Embryonic facial prominence (tissue), 1 donor: ENCODE data around the gene CYP2D6.
"Not testable (repeated sequence)": the region's sequence is repeated elsewhere in the genome, so short reads cannot be mapped to it uniquely, and the experiment has no call there.

ENCODE experiments used
- DNase-seq: peaks from one replicate; pipeline ENCODE4 v3.0.0-alpha.2; 2016; ENCODE audit errors: extremely low spot score

The CYP2D6 gene

DNA sequence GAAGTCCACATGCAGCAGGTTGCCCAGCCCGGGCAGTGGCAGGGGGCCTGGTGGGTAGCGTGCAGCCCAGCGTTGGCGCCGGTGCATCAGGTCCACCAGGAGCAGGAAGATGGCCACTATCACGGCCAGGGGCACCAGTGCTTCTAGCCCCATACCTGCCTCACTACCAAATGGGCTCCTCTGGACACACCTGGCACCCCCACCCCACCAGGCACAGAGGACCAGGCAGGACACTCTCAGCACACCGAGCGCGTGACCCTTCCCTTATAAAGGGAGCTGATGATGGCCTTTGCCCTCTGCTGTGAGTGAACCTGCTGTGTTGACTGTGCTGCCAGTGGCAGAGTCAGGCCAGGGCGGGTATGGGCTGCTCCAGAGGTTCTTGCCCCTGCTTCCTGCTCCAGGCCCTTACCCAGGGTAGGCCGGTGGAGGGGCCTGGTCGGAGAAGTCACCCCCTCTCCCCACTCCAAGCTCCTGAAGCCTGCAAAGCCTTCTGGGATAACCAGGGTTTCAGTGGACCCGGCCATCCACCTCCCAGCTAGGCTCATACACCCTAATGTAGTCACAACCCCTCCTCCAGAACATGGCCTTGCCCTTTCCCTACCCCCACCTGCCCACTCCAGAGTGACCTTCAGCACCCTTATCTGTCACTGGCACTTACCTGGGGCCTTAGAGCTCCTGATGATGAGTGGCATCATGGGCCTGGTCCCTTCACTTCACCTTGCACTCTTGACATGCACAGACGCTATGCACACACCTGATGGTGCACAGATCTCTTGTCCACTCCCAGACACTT lies at the start of gene CYP2D6:
TSS of gene CYP2D6 (minus strand) at position 172 of the 793 bp plus-strand sequence. CDS start at position 153, 19 bp downstream.
- not testable (repeated sequence) for DNase-seq

DNA sequence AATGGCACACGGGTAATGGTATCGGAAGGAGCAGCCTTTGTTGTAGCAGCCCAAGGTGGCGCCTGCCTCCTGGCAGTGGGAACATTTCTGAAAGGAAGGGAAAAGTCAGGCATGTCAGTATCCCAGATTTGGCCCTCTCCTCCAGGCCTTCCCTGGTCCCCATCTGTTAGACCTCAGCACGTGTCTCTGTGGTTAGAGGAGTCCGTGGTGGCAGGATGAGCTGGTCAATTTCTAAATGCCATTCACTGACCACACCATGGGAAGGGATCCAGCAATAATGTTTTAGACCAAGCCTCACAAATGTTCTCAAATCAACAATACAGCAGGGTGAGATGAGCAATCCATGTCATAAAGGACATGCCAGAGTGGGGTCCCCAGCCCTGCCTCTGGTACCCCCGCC lies 49.0 kb upstream of the CYP2D6 start:
- no peak for DNase-seq

DNA sequence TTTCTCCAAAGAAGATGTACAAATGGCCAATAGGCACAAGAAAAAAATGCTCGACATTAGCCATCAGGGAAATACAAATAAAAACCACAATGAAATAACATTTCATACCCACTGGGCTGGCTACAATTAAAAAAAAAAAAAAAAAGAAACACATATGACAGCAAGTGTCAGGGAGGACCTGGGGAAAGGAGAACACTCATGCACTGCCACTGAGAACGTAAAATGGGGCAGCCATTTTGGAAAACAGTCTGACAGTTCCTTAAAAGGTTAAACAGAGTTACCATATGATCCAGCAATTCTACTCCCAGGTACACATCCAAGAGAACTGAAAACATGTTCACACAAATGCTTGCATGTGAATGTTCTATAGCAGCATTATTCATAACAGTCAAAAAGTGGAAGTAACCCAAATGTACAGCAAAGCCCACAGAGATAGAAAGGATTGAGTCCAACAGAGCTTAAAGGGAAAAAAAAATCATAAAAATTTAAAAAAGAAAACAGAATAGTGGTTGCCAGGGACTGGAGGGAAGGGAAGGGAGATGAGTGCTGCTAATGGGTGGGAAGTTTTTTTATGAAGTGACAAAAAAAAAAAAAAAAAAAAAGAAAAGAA lies 48.4 kb upstream of the CYP2D6 start:
- DNase-seq: no peak

DNA sequence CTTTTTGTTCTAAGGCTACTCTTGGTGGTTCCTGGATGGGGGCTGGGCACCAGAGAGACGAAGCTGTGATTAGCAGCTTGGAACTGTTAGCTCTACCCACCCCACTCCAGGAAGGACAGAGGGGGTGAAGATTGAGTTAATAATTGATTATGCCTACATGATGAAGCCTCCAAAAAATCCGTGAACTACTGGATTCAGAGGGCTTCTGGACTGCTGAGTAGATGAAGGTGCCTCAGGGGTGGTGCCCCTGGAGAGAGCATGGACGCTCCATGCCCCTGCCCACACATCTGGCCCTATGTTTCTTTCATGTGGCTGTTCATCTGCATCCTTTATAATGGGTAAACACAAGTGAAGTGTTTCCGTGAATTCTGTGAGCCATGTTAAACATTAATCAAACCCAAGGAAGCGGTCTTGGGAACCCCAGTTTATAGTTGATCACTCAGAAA lies 47.3 kb upstream of the CYP2D6 start:
- DNase-seq: no peak

DNA sequence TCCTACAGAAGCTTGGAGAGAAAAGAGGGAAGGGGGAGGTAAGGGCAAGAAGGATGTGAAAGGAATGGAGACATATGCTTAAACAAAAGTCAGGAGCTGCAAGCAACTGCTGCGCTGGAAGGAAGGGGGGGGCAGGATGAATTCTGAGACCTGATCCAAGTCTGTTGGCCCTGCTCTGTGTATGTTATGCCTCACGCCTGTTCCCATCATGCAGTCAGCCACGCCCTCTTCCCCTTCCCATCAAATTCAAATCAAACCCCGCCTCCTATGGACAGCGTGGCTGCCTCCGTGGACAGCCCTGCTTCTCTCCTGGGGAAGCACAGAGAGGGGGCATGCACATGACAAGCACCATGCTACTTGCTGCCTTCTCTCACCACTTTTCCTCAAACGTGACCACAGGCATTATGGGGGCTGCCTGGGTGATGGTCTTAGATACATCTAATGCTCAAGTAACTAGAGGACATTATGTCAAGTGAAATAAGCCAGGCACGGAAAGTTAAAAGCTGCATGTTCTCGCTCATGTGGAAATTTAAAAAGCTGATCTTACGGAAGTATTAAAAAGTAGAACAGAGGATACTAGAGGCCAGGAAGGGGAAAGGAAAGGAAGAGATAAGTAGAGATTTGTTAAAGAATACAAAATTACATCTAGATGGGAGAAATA lies 45.8 kb upstream of the CYP2D6 start:
- no peak for DNase-seq

DNA sequence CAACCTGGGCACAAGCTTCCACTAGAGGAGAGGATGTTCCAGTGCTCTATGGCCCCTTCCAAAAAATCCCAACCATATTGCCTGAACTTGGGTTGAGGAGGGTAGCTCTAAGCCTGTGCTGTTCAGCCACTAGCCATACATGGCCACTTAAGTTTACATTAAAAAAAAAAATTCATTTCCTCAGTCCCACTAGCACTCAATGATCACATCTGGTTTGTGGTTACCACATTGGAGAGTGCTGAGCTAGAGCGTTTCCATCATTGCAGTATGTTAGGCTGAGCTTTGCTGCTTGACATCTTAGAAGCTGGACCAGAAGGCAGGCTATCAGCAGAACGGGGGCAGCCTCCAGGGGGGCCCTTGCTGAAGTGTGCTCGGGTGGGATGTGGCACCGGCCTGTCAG lies 43.5 kb upstream of the CYP2D6 start:
- DNase-seq: no peak

DNA sequence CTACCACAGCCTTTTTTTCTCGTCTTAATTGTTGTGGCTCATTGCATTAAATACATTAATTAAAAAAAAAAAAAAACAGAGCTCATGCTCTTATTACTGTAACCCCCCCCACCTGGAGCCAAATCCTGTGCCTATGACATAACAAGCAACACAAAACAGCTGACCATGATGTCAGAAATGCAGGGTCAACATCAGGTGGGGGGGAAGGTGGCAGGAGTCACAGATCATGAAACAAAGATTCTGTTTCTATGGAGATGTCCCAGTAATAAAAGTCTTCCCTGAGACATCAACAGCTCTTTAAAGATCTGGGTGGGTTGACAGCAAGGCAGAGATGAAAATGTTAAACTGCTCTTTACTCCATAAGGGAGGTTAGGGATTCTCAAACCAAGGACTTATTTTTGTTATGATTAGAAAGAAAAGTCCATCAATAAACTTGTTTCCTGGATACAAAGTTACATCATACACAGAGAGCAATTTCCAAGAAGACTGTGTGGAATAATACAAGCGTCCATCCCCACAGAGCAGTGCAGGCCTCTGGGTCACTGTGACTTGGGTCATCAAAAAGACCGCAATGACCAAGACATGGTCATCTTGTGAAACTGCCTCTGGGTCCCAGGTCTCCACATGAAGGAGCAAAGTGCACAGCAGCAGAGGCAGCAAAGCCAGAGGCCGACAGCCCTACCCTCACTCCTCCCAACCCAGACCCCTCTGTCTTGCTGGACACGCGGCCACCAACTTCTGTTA lies 42.7 kb upstream of the CYP2D6 start:
- DNase-seq: no peak

DNA sequence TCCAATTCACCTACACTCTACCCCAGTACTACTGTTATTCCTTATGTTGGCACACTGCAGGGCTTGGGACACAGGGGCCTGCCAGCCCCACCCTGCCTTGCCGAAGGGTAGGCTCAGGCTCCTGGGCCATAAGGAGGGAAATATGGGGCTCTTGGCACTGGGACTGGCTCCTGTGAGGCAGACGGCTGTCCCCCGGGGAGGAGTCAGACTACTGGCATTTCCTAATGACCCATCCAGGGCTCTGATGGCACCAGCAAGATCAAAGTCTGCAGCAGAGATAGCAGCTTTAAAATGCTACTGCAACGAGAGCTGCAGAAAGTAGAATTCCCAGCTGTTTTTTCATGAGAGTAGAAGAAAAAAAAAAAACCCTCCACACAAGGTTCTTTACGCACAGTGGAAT lies 42.2 kb upstream of the CYP2D6 start:
- DNase-seq: no peak

DNA sequence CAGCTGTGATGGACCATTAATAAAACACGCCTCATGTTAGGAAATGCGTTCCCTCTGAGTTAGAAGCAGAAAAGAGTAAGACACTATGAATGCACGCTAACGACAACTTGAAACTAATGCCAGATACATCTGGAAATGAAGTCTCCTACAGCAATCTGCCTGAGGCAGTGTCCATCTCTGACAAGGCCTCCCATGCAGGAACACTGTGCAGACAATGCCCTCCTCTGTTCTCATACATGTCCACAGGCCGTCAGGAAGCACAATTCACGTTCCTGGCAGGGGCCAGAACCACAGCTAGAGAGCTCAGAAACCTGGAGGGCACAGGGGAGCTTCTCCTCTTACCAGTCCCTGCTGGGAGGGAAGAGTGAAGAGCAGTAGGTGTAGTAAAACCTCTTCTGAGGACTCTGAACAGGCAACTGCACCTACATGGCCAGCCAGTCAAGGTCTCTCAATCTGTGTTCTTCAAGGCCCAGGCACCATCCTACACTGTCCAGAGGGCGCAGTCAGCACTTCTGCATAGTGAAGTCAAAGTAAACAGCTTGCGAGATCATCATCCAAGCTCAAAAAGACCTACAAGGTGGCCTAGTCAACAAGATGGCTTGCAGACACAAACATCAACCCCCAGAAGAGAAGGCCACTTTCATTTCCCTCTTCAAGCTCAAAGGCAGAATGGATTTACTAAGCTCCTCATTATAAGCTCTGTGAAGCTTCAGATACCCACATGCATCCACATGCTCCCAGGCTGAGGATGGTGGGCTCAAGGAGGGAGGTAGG lies 41.5 kb upstream of the CYP2D6 start:
- DNase-seq: no peak

DNA sequence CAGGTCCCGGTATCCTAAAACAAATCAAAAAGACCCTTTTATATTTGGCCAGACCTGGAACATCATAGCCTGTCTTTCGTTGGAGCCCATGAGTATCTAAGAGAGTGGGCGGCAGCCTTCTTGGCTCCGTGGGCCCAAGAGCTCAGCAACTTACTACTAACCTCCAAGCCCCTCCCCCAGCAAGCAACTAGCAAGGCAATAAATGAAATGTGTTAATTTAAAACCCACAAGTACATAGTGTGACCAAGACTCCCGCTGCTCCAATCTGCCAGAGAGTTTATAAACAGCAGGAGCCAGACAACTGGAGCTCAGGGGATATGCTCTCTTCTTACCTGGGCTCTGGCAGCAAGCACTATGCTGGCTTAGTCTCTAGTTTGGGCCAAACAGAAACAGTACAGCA lies 40.8 kb upstream of the CYP2D6 start:
- DNase-seq: no peak

DNA sequence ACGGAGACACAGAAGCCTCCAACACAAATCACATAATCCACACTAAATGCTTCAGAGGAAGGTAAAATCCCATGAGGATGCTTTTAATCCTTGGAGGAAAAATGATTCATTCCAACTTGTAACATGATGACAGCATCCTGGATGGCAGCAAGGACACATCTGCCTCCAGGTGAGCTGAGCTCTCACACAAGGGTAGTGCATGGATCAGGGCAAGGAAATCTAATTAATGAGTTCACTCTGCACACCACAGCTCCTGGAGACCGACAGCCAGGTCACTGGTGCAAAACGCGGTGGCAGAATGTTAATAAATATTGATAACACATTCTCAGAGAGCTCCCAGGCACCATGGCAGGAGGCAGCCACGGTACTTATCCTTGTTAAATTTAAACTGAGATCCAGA lies 40.3 kb upstream of the CYP2D6 start:
- DNase-seq: no peak

DNA sequence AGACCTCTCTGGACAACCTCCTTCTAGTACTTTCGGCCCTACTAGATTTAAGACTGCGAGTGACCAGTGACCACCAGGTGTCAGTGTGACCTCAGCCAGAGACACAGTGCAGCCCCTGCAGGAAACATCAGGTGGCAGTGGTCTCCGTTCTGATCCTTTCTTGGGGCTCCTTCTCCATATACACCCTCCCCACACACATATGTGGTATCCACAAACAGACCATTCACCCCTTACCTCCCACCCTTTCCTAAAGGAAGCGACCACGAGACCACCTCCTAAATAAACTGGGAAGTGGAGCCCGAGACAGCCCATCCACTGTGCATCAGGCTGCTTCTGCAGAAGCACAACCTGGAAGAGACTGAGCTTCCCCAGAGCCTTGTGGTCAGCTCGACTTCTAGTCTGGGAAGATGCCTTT lies 38.5 kb upstream of the CYP2D6 start:
- DNase-seq: peak; percentile 37

DNA sequence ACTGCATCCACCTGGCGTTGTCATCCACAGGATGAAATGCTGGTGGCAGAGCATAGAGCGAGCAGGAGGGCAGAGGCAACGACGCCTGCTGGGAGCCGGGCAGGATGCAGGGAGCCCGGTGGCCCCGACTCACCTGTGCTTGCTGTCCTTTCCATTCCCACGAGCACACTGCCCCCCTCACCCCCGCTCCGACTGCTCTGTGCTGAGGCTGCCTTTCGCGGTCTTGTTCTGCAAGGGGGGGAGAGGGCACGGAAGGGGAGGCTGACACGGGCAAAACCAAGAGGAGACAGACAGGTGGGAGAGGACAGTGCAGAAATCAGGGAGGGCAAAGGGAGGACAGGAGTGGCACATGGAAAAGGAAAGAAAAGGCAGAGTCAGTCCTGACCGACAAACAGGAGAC lies 37.9 kb upstream of the CYP2D6 start:
- no peak for DNase-seq

DNA sequence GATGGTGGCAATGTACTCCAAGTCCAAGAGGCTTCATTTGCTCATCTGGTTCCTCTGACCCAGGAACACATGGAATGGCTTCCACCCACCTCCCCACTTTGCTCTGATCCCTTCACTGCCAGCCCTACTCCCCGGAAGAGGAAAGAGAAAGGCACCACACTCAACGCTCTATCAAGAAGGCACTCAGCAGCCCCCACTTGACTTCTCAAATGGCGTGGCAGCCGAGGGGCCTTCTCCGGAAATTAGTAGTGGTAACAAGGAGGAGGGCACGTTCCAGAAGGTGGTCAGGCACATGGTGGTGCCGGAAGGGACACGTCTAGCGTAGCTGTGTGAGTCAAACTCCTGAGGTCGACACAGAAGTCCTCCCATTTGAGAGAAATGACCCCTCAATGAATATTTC lies 36.5 kb upstream of the CYP2D6 start:
- no peak for DNase-seq

DNA sequence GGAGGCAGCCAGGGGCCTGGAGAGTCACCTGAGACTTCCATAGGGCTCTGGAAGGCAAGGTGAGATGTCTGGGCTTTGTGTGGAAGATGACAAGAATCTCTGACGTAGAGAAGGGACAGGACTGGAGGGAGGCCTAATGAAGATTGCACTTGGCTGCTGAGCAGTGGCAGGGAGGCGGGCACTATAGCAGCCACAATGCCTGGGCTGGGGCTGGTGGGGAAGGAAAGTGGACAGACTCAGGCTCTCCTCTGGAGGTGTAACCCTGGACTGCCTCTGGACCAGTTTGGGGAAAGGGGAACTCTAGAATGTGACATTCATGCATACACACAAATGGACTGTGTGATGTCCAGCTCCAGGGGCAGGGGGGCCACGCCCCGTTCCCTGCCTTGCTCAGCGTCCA lies 34.3 kb upstream of the CYP2D6 start:
- no peak for DNase-seq

DNA sequence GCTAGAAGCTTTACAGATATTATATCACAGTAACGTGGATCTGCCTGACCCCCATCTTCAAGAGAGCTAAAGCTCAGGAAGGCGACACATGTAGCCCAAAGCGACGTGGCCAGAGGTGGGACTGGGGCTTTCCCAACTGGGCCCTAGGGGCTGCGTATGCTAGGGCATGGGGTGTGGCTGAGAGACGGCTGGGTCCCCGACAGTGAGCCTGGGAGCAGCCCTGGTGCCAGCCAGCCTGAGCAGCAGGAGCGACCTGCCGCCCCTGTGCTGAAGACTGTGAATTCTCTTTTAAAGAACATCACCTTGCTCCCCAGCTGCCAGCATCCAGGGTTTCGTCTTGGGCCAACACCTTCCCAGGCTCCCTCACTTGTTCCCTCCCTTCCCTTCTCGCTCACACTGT lies 32.9 kb upstream of the CYP2D6 start:
- DNase-seq: no peak

DNA sequence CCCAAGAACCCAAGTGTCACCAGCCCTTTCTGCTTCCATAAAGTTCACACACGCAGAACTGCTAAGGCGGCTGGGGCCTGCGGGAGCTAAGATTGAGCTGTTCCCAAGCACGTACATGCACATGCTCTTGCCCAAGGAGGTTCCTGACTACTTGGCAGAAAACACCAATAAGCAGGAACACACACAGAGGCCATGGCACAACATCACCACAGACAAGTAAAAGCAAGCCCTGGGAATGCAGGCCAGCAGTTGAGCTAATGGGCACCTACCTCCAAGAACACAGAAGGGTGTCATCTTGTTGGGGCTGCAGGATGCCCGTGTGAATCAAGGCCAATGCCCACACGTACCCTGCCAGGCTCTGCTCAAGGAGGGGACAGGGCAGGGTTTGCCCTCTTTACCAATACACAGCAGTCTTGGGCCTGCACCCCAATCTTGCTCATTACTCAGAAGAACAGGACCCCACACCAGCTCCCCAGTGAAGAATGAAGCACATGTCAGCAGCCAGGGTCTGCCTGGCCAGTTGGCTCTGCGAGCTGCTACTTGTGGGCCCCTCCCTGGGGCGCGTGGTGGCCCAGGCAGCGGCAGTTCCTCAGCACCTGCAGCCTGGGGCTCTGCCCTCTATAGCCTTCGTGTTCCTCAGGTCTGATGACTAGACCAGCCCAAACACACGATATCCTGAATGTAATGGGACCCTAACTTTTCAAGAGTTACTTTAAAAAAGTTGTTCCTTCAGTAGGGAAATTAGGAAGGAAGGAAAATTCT lies 32.3 kb upstream of the CYP2D6 start:
- no peak for DNase-seq

DNA sequence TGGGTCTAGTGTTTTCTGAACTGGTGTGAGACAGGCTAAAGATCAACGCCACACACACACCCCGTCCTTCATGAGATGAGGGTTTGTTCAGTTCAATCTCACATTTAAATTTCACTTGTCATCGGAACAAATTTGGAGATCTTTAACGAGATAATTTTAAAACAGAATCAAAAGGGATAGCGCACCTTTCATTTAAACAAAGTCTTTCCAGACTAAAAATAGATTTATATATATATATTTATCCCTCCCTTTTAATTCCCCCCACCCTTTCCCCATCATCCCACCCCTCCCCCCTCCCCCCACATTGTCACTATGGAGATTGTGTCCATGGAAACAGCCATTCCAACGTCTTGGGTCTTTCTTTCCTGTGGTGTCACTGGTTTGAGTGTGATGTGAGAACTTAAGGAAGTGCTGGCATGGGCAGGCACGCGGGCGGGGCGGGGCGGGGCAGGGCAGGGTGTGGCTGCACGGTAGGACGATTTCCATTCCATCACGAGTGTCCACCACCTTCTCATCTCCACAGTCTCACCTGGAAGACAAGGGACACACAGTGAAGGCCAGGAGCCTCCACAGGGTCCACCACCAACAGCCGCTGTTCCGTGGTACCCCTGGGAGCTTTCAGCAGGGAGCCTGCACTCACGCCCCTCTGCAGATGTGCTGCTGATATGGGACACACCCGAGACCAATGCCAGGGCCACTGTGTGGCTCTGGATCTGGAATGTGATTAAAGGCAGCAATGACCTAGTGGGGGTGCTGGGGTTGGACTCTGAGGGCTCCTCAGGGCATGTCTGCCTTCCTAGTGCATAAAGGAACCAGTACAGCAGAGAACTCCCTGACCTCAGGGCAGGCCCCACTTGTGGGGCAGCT lies 30.5 kb upstream of the CYP2D6 start:
- DNase-seq: no peak

DNA sequence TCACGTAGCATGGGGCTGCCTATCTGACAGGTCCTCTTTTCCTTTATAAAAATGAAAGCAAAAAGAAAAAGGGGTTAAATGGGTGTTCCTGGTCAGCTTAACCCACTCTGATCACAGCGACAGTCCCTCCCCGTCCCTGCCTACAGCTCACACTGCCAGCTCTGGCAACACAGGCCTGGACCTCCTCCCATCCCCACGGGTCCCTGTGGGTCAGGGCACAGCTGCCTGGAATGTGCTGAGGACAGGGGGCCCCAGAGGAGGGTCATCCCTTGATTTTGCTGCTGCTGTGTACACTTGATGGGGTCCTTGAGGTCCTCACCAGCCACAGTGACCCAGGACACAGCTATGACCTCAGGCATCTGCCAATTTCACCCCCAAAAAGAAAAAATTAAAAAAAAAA lies 29.6 kb upstream of the CYP2D6 start:
- no peak for DNase-seq
